Brain microvascular endothelial cell (primary cell): ENCODE measurements around the gene GID8.

Experiments
- DNase-seq: peaks from one replicate; pipeline ENCODE4 v3.0.0-alpha.2; 2020
- H3K27ac ChIP-seq: fragments of 250-450 bp; sonication (Bioruptor Pico); 2 replicates; pipeline ENCODE4 v1.5.1; 2020; ENCODE audit warnings: mild to moderate bottlenecking, moderate library complexity
- H3K27me3 ChIP-seq: fragments of 250-450 bp; sonication (Bioruptor Pico); replicated peaks from 2 replicates; pipeline ENCODE4 v1.5.1; 2020; ENCODE audit warnings: mild to moderate bottlenecking
- H3K36me3 ChIP-seq: fragments of 250-450 bp; sonication (Bioruptor Pico); replicated peaks from 2 replicates; pipeline ENCODE4 v1.5.1; 2020; ENCODE audit warnings: mild to moderate bottlenecking
- H3K4me3 ChIP-seq: 2 replicates; pipeline ENCODE4 v1.5.1; 2011; ENCODE audit warnings: low read depth, mild to moderate bottlenecking, control low read depth, low read length, moderate library complexity
- CTCF ChIP-seq: IDR thresholded peaks from 2 replicates; pipeline ENCODE4 v1.5.1; 2011; ENCODE audit warnings: low read depth, mild to moderate bottlenecking, moderate library complexity, low read length, control low read depth, inconsistent platforms; ENCODE audit errors: missing control alignments
- in situ Hi-C: cut with HindIII; loops from 2 replicates; pipeline ENCODE4 v1.10.0; 2017; ENCODE audit warnings: low sequenced_read_pairs, low pct_ligation_motif_present

Gene GID8

GRCh38 chr20:62962221-62962879 lies 24.4 kb downstream of the GID8 start:
- no peak overlapping the region for H3K27ac ChIP-seq
- H3K4me3 ChIP-seq = no peak overlapping the region
- peaks cover 12% of the 10 kb centered on the region for H3K36me3 ChIP-seq
- no peak for DNase-seq
- in situ Hi-C loops = no loop called here
- no peak for TF ChIP-seq CTCF
- H3K27me3 ChIP-seq = no peaks in the 10 kb centered on the region

- Histone ChIP-seq H3K27ac (no peak overlapping the region), H3K4me3 (no peak overlapping the region), H3K27me3 (no peaks in the 10 kb centered on the region), H3K36me3 (peaks cover 9% of the 10 kb centered on the region)
- in situ Hi-C loops = no loop called here
- TF ChIP-seq CTCF = no peak
- DNase-seq = no peak
Observed at GRCh38 chr20:62962891-62963613, 25.1 kb downstream of the GID8 start.

- Histone ChIP-seq H3K4me3 (no peak overlapping the region), H3K27me3 (no peaks in the 10 kb centered on the region), H3K36me3 (peaks cover 8% of the 10 kb centered on the region), H3K27ac (no peak overlapping the region)
- DNase-seq = no peak
- TF ChIP-seq CTCF = no peak
- in situ Hi-C loops = no loop called here
Observed at GRCh38 chr20:62963614-62964397, 25.9 kb downstream of the GID8 start.

- in situ Hi-C loops = no loop called here
- no peak for DNase-seq
- no peak overlapping the region for H3K27ac ChIP-seq
- H3K36me3 ChIP-seq = peaks cover 8% of the 10 kb centered on the region
- no peaks in the 10 kb centered on the region for H3K27me3 ChIP-seq
- no peak for TF ChIP-seq CTCF
- H3K4me3 ChIP-seq = no peak overlapping the region
Observed at GRCh38 chr20:62964700-62965099, 26.8 kb downstream of the GID8 start.

- in situ Hi-C loops = no loop called here
- Histone ChIP-seq H3K36me3 (peaks cover 8% of the 10 kb centered on the region), H3K27me3 (no peaks in the 10 kb centered on the region), H3K4me3 (no peak overlapping the region), H3K27ac (no peak overlapping the region)
- no peak for TF ChIP-seq CTCF
- no peak for DNase-seq
Observed at GRCh38 chr20:62965363-62965771, 27.4 kb downstream of the GID8 start.
